ENCODE data around the gene NR1I3. TPM values are rescaled to one million over a fixed set of nuclear protein-coding genes. Genes with fewer than 3 reads are reported as not detected.

NR1I3 gene
- total RNA-seq, 4 donors from 2014 or later: 1.2 TPM; not detected in 3

GRCh38 chr1:161200421-161200991 is 37.5 kb downstream of the NR1I3 start:
- 54% methylated on average over 5 of the region's 5 CpGs for whole genome bisulfite sequencing
- Histone ChIP-seq H3K4me3 (peak overlapping the region; percentile 64), H3K27me3 (no peaks in the 10 kb centered on the region), H3K27ac (peak overlapping the region; percentile 98), H3K4me1 (peaks cover 86% of the 10 kb centered on the region), H3K9me3 (no peaks in the 10 kb centered on the region), H3K36me3 (peaks cover 21% of the 10 kb centered on the region)
- DNase-seq (ENCODE audit: low spot score in 2 of 2): no peak
- TF ChIP-seq EP300 (IDR thresholded peaks at IDR 0.05) (no peak), POLR2AphosphoS5 (IDR thresholded peaks at IDR 0.05) (no peak), POLR2A (IDR thresholded peaks at IDR 0.05) (no peak), CTCF (IDR thresholded peaks at IDR 0.05) (no peak)

GRCh38 chr1:161199506-161200139 is 38.4 kb downstream of the NR1I3 start:
- TF ChIP-seq POLR2AphosphoS5 (IDR thresholded peaks at IDR 0.05): no peak
- TF ChIP-seq EP300 (IDR thresholded peaks at IDR 0.05): no peak
- no peak for TF ChIP-seq POLR2A (IDR thresholded peaks at IDR 0.05)
- no peak for TF ChIP-seq CTCF (IDR thresholded peaks at IDR 0.05)

DNA sequence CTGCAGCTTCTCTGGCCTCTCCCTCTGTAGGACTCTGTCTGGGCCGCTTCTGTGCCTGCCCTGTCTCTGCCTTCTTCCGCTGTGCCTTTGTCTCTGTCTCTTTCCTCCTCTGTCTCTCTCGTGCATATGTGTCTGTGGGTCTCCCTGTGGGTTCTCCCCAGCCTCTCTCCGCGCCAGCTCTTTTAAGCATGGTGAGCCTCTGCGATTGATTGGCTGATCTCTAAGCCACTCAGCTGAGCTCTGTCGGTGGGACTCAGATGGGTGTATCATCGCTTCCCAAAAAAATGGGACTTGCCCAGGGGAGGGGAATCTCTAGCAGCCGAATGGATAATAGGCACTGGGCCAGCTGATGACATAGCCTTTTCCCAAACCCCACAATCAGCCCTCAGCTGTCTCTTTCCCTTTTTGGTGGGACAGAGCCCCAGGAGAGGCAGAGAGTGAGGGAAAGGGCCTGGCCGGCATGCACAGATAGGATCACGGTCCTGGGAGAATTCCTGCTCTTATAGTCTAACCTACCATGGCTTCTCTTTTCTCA is 39.0 kb downstream of the NR1I3 start, which contains the start of gene ADAMTS4:
ADAMTS4 (minus strand) TSS at position 158 of the 535 bp plus-strand sequence. CDS start 427 bp downstream, outside the sequence.
- TF ChIP-seq EP300 (IDR thresholded peaks at IDR 0.05) (no peak), CTCF (IDR thresholded peaks at IDR 0.05) (no peak), POLR2A (IDR thresholded peaks at IDR 0.05) (peak in 1 of 2 donors; percentile 78)
- DNase-seq (ENCODE audit: low spot score in 2 of 2): peak in 1 of 2 donors; percentile 85
- WGBS: 20% methylated on average over 11 of the region's 11 CpGs
- peaks cover 82% of the 10 kb centered on the region for H3K4me1 ChIP-seq
- H3K9me3 ChIP-seq: no peaks in the 10 kb centered on the region
- H3K27me3 ChIP-seq: no peaks in the 10 kb centered on the region
- H3K4me3 ChIP-seq: peak within 1 kb of the TSS; percentile 45
- H3K27ac ChIP-seq: peak within 1 kb of the TSS; percentile 98
- H3K36me3 ChIP-seq: peaks cover 7% of the 10 kb centered on the region

More at GRCh38 chr1:161199506-161200139, 38.4 kb downstream of the NR1I3 start:
- Histone ChIP-seq H3K36me3 (peaks cover 13% of the 10 kb centered on the region), H3K9me3 (no peaks in the 10 kb centered on the region), H3K27me3 (no peaks in the 10 kb centered on the region), H3K4me3 (peak overlapping the region; percentile 45), H3K27ac (peak overlapping the region; percentile 98), H3K4me1 (peaks cover 80% of the 10 kb centered on the region)
- no peak for DNase-seq (ENCODE audit: low spot score in 2 of 2)
- WGBS: 26% methylated on average over 5 of the region's 5 CpGs

DNA sequence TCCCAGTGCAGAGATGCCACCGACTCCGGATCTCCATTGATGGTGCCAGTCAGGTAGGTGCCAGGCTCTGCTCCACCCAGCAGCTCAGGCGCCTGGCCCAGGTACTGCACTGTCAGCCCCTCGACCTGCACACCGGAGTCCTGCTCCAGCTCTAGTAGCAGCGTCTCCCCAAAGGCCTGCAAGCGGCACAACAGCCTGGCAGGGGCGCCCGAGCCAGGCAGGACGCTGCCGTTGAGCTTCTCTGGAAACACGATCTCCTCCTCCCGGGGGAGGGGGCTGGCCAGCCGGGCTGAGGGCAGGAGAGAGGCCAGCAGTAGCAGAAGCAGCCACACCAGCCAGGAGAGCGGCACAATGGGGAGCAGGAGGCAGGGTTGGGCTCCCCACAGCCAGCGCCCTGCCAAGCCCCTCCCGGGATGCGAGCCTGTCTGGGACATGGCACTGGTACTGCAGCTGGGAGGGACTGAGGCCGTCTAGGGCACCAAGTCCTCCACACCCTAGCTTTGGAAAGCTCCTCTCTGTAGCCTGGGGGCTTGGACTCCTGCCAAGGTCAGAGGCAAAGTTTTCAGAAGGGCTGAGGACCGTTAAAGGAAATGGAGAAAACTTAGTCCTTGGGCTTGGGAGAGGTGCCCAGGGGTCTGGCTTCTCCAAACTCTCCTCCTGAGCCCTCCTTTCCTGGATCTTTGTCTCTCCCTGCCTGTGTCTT is 39.7 kb downstream of the NR1I3 start:
- peak in 1 of 2 donors; percentile 90 for DNase-seq (ENCODE audit: low spot score in 2 of 2)
- Histone ChIP-seq H3K4me1 (peaks cover 80% of the 10 kb centered on the region), H3K36me3 (peaks cover under 1% of the 10 kb centered on the region), H3K27ac (peak overlapping the region; percentile 98), H3K27me3 (no peaks in the 10 kb centered on the region), H3K9me3 (no peaks in the 10 kb centered on the region), H3K4me3 (peak overlapping the region; percentile 45)
- TF ChIP-seq EP300 (IDR thresholded peaks at IDR 0.05): no peak
- TF ChIP-seq CTCF (IDR thresholded peaks at IDR 0.05): no peak
- TF ChIP-seq POLR2A (IDR thresholded peaks at IDR 0.05): no peak
- TF ChIP-seq POLR2AphosphoS5 (IDR thresholded peaks at IDR 0.05): no peak
- WGBS: 14% methylated on average over 12 of the region's 20 CpGs

Data from suprapubic skin (tissue), 4 donors.